HepG2 (cell line): Measurements from ENCODE around the gene XPR1. TPM values are rescaled to one million over a fixed set of nuclear protein-coding genes. Genes with fewer than 3 reads are reported as not detected.

Source experiments
- ATAC-seq: fragments of 200-7000 bp; cut with Tn5 transposase; 3 replicates; pipeline ENCODE4 v1.9.1; 2020; ENCODE audit warnings: mild to moderate bottlenecking, moderate library complexity
- BruUV-seq: library from RNA; stranded (reverse); fragments of 400-500 nt; replicated peaks from 2 replicates; lab custom pipeline; 2021; lab: Mats Ljungman, UMichigan
- CTCF ChIA-PET: fragments of 300-600 bp; formaldehyde crosslinking; extraction: SDS; loops from one replicate; lab custom pipeline; 2021; ENCODE audit warnings: low total read pairs, inconsistent platforms, low intra/inter-chr PET ratio; lab: Yijun Ruan, JAX
- POLR2A ChIA-PET: fragments of 350-600 bp; sonication (Branson Sonifier 250); formaldehyde crosslinking; loops from one replicate; lab custom pipeline; 2020; ENCODE audit warnings: antibody characterized with exemption, inconsistent platforms; lab: Yijun Ruan, JAX
- DNase-seq: peaks from one replicate; pipeline ENCODE4 v3.0.0-alpha.2; 2015; ENCODE audit warnings: low spot score
- FAIRE-seq: peaks from 3 replicates; lab custom pipeline; 2011; peaks lifted over from hg19 to GRCh38; lab: Jason Lieb, UNC
- H2AFZ ChIP-seq: one replicate; pipeline ENCODE4 v1.6.1; 2011; ENCODE audit warnings: low read length, inconsistent platforms
- H3K27ac ChIP-seq: fragments of 300-600 bp; 3 replicates; pipeline ENCODE4 v1.8.0; 2011; ENCODE audit warnings: mixed run types, mild to moderate bottlenecking, mixed read lengths, low read length, inconsistent platforms; ENCODE audit not compliant: insufficient read depth; ENCODE audit errors: extremely low read length
- H3K27me3 ChIP-seq, 2 experiments: fragments of 200-600 bp in 1 of 2; 2 replicates in 1 of 2; 3 replicates in 1 of 2; pipeline versions ENCODE4 v1.6.0 to v1.8.0; 2011; ENCODE audit warnings: low read length in 2 of 2, mild to moderate bottlenecking in 2 of 2, moderate library complexity in 2 of 2, inconsistent platforms in 1 of 2; ENCODE audit not compliant: insufficient read depth in 2 of 2, control insufficient read depth in 1 of 2
- H3K36me3 ChIP-seq, 2 experiments: fragments of 200-600 bp in 1 of 2; replicated peaks in 1 of 2; 2 replicates in 1 of 2; 3 replicates in 1 of 2; pipeline versions ENCODE4 v1.5.1 to v1.8.0; 2011; ENCODE audit warnings: low read length in 2 of 2, inconsistent platforms in 1 of 2; ENCODE audit not compliant: insufficient read depth in 2 of 2, control insufficient read depth in 1 of 2
- H3K4me1 ChIP-seq: 2 replicates; pipeline ENCODE4 v1.5.1; 2012; ENCODE audit warnings: low read length, inconsistent platforms; ENCODE audit not compliant: insufficient read depth
- H3K4me2 ChIP-seq: 2 replicates; pipeline ENCODE4 v1.6.0; 2011; ENCODE audit warnings: low read depth, low read length, inconsistent platforms
- H3K4me3 ChIP-seq, 3 experiments: fragments of 200-600 bp in 1 of 3; sonication (generic), shearing (Covaris generic) in 1 of 3; replicated peaks in 1 of 3; 2 replicates each; pipeline ENCODE4 v1.5.1; 2011 to 2016; ENCODE audit warnings: low read length in 3 of 3, inconsistent platforms in 2 of 3, low read depth in 2 of 3, mild to moderate bottlenecking in 2 of 3, control low read depth in 1 of 3, mixed read lengths in 1 of 3; ENCODE audit not compliant: insufficient read depth in 1 of 3
- H3K79me2 ChIP-seq: one replicate; pipeline ENCODE4 v1.6.1; 2011; ENCODE audit warnings: low read length, inconsistent platforms; ENCODE audit not compliant: insufficient read depth
- H3K9ac ChIP-seq: 2 replicates; pipeline ENCODE4 v1.6.0; 2011; ENCODE audit warnings: mild to moderate bottlenecking, low read depth, low read length, inconsistent platforms; ENCODE audit not compliant: insufficient read depth
- H3K9me3 ChIP-seq: 2 replicates; pipeline ENCODE4 v1.5.1; 2012; ENCODE audit warnings: mild to moderate bottlenecking, low read length
- H4K20me1 ChIP-seq: 2 replicates; pipeline ENCODE4 v1.6.0; 2011; ENCODE audit warnings: inconsistent platforms, mild to moderate bottlenecking, low read length, moderate library complexity; ENCODE audit not compliant: insufficient read depth
- ATAD3A ChIP-seq: sonication (generic); formaldehyde crosslinking; IDR thresholded peaks from 2 replicates; pipeline ENCODE4 v1.4.0; 2020; ENCODE audit warnings: missing genetic modification reagents
- BCLAF1 ChIP-seq: fragments of 450-650 bp; IDR thresholded peaks from 2 replicates; pipeline ENCODE4 v1.6.1; 2017; ENCODE audit warnings: mild to moderate bottlenecking
- E2F2 ChIP-seq: sonication (generic); formaldehyde crosslinking; IDR thresholded peaks from 2 replicates; pipeline ENCODE4 v1.4.0; 2020; ENCODE audit warnings: missing genetic modification reagents, borderline replicate concordance
- RFXANK ChIP-seq: IDR thresholded peaks from 2 replicates; pipeline ENCODE4 v1.6.1; 2016
- RXRA ChIP-seq: sonication (generic); formaldehyde crosslinking; IDR thresholded peaks from 2 replicates; pipeline ENCODE4 v1.5.1; 2020; ENCODE audit warnings: missing genetic modification reagents
- ZBTB33 ChIP-seq: sonication (generic); formaldehyde crosslinking; IDR thresholded peaks from 2 replicates; pipeline ENCODE4 v1.4.0; 2020; ENCODE audit warnings: missing genetic modification reagents
- ZKSCAN5 ChIP-seq: sonication (generic); formaldehyde crosslinking; IDR thresholded peaks from 2 replicates; pipeline ENCODE4 v1.5.1; 2020; ENCODE audit warnings: mild to moderate bottlenecking, missing genetic modification reagents
- ZNF234 ChIP-seq: sonication (generic); formaldehyde crosslinking; conservative IDR thresholded peaks from 2 replicates; pipeline ENCODE4 v1.5.1; 2020; ENCODE audit warnings: mild to moderate bottlenecking, missing genetic modification reagents
- ZNF550 ChIP-seq: sonication (generic); formaldehyde crosslinking; IDR thresholded peaks from 2 replicates; pipeline ENCODE4 v1.4.0; 2020; ENCODE audit warnings: mild to moderate bottlenecking, missing genetic modification reagents, borderline replicate concordance
- WGBS: methylation state at CpG from one replicate; pipeline ENCODE4 v1.1.6; 2017; ENCODE audit warnings: low lambda C conversion rate; 5-methylcytosine and 5-hydroxymethylcytosine counted together
- in situ Hi-C: cut with HindIII; loops from 2 replicates; pipeline ENCODE4 v1.10.0; 2017; ENCODE audit warnings: low pct_unique_long_range_greater_than_20kb; ENCODE audit not compliant: extremely low pct_ligation_motif_present
- intact Hi-C: fragments of 100-400 bp; cut with micrococcal nuclease; formaldehyde crosslinking; loops from one replicate; pipeline ENCODE4 v1.10.0; 2022; ENCODE audit not compliant: unreplicated experiment
- polyA plus RNA-seq, 8 experiments: library from polyadenylated mRNA; depleted of rRNA in 3 of 8; stranded (reverse) in 7 of 8; unstranded in 1 of 8; fragments of >200 nt; fragmentation: Illumina TruSeq in 4 of 8; extraction: Trizol in 4 of 8; gene quantifications; 2 replicates each; pipeline versions ENCODE4 v1.2.1 to v1.2.3, GENCODE V29; 2011 to 2016; ENCODE audit warnings: low read depth in 4 of 8, missing spikeins in 1 of 8, mixed read lengths in 1 of 8; ENCODE audit not compliant: insufficient read depth in 1 of 8
- total RNA-seq, 5 experiments: library from RNA; depleted of rRNA; stranded (reverse); fragments of >200 nt; fragmentation: Illumina TruSeq; extraction: Trizol; gene quantifications; 2 replicates each; pipeline ENCODE4 v1.2.3, GENCODE V29; 2016; ENCODE audit warnings: low read depth in 1 of 5
- TF ChIP-seq, protein P1 (sequence below): sonication (generic); formaldehyde crosslinking; IDR thresholded peaks from 2 replicates; pipeline ENCODE4 v1.8.0; 2022; ENCODE audit warnings: mild to moderate bottlenecking, missing genetic modification reagents
- TF ChIP-seq, protein P2 (sequence below): sonication (generic); formaldehyde crosslinking; IDR thresholded peaks from 2 replicates; pipeline ENCODE4 v1.5.0; 2020; ENCODE audit warnings: mild to moderate bottlenecking, missing genetic modification reagents
- TF ChIP-seq, protein P3 (sequence below): fragments of 450-650 bp; IDR thresholded peaks from 2 replicates; pipeline ENCODE4 v1.6.1; 2017

XPR1 gene
- total and polyA plus RNA-seq, 2 of the 13 experiments (the other 11 are each of a cell fraction or from before 2014, with no cell fraction given) = 22.3 to 23.6 TPM

- in situ Hi-C loops (no loop called here), intact Hi-C loops (no loop called here)
- no peaks in the 10 kb centered on the region for H3K36me3 ChIP-seq
- ATAC-seq = no peak
- WGBS = 7% methylated on average over 2 of the region's 2 CpGs
- H3K4me2 ChIP-seq = no peak overlapping the region
- H4K20me1 ChIP-seq = no peaks in the 10 kb centered on the region
- no peaks in the 10 kb centered on the region for H3K9me3 ChIP-seq
- no TSS peak for BruUV-seq
- FAIRE-seq = no peak
- peaks cover 0 to 10% of the 10 kb centered on the region in 2 experiments; a peak in 1 of 5 replicates for H3K27me3 ChIP-seq
- no peak overlapping the region for H3K4me3 ChIP-seq
- no peaks in the 10 kb centered on the region for H3K79me2 ChIP-seq
- H3K9ac ChIP-seq = no peak overlapping the region
- H2AFZ ChIP-seq = no peak overlapping the region
- CTCF ChIA-PET = no interaction called here
- POLR2A ChIA-PET = no interaction called here
- no peak overlapping the region for H3K27ac ChIP-seq
- peaks cover 8% of the 10 kb centered on the region for H3K4me1 ChIP-seq
- no peak for DNase-seq
- TF ChIP-seq ZNF550 (CRISPR knock-in tag) = no peak
- no peak for TF ChIP-seq ATAD3A (CRISPR knock-in tag)
- no peak for TF ChIP-seq BCLAF1
- TF ChIP-seq E2F2 (CRISPR knock-in tag) = no peak
- no peak for TF ChIP-seq ZBTB33 (CRISPR knock-in tag)
- TF ChIP-seq ZKSCAN5 = no peak
- TF ChIP-seq, protein P1, sequence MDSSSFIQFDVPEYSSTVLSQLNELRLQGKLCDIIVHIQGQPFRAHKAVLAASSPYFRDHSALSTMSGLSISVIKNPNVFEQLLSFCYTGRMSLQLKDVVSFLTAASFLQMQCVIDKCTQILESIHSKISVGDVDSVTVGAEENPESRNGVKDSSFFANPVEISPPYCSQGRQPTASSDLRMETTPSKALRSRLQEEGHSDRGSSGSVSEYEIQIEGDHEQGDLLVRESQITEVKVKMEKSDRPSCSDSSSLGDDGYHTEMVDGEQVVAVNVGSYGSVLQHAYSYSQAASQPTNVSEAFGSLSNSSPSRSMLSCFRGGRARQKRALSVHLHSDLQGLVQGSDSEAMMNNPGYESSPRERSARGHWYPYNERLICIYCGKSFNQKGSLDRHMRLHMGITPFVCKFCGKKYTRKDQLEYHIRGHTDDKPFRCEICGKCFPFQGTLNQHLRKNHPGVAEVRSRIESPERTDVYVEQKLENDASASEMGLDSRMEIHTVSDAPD (CRISPR knock-in tag) = no peak
- TF ChIP-seq, protein P2, sequence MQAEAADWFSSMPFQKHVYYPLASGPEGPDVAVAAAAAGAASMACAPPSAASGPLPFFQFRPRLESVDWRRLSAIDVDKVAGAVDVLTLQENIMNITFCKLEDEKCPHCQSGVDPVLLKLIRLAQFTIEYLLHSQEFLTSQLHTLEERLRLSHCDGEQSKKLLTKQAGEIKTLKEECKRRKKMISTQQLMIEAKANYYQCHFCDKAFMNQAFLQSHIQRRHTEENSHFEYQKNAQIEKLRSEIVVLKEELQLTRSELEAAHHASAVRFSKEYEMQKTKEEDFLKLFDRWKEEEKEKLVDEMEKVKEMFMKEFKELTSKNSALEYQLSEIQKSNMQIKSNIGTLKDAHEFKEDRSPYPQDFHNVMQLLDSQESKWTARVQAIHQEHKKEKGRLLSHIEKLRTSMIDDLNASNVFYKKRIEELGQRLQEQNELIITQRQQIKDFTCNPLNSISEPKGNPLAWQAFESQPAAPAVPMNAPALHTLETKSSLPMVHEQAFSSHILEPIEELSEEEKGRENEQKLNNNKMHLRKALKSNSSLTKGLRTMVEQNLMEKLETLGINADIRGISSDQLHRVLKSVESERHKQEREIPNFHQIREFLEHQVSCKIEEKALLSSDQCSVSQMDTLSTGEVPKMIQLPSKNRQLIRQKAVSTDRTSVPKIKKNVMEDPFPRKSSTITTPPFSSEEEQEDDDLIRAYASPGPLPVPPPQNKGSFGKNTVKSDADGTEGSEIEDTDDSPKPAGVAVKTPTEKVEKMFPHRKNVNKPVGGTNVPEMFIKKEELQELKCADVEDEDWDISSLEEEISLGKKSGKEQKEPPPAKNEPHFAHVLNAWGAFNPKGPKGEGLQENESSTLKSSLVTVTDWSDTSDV (CRISPR knock-in tag) = no peak
- TF ChIP-seq, protein P3, sequence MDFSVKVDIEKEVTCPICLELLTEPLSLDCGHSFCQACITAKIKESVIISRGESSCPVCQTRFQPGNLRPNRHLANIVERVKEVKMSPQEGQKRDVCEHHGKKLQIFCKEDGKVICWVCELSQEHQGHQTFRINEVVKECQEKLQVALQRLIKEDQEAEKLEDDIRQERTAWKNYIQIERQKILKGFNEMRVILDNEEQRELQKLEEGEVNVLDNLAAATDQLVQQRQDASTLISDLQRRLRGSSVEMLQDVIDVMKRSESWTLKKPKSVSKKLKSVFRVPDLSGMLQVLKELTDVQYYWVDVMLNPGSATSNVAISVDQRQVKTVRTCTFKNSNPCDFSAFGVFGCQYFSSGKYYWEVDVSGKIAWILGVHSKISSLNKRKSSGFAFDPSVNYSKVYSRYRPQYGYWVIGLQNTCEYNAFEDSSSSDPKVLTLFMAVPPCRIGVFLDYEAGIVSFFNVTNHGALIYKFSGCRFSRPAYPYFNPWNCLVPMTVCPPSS = no peak
- TF ChIP-seq RFXANK = no peak
- no peak for TF ChIP-seq RXRA
- no peak for TF ChIP-seq ZNF234 (CRISPR knock-in tag)
Observed at GRCh38 chr1:180603850-180604226, 28.0 kb upstream of the XPR1 start.
